A673 (cell line): ENCODE measurements around the gene UST.

Experiments
- EZH2 ChIP-seq: fragments of 200-600 bp; sonication (generic); IDR thresholded peaks from 2 replicates; pipeline ENCODE4 v1.6.1; 2017; ENCODE audit warnings: borderline replicate concordance, low read depth, mild to moderate bottlenecking, mixed read lengths, antibody characterized with exemption, low read length; ENCODE audit not compliant: poor library complexity, severe bottlenecking
- TF ChIP-seq, protein P1 (sequence below): fragments of 300-800, 200-600 bp; sonication (generic); conservative IDR thresholded peaks from 2 replicates; pipeline ENCODE4 v1.5.1; 2017; ENCODE audit warnings: low read depth, mild to moderate bottlenecking, antibody characterized with exemption, low read length, moderate library complexity, mixed read lengths

DNA sequence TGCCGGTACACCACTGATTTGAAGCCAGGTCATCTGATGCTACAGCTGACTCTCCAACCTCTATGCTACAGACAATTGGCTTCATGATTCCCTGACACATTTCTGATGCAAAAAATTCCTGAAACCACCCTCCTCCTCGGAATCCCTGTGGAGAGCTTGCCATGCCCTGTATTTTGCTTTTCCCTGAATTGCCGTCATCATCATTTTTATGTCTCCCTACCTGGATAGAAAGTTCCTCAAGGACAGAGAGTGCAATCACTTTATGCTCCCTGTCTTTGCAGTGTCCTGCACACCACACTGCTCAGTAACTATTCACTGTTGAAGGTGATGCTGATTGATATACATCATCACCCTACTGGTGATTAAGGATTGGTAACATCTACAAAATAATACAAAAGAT lies 239.8 kb downstream of the UST start:
- TF ChIP-seq, protein P1, sequence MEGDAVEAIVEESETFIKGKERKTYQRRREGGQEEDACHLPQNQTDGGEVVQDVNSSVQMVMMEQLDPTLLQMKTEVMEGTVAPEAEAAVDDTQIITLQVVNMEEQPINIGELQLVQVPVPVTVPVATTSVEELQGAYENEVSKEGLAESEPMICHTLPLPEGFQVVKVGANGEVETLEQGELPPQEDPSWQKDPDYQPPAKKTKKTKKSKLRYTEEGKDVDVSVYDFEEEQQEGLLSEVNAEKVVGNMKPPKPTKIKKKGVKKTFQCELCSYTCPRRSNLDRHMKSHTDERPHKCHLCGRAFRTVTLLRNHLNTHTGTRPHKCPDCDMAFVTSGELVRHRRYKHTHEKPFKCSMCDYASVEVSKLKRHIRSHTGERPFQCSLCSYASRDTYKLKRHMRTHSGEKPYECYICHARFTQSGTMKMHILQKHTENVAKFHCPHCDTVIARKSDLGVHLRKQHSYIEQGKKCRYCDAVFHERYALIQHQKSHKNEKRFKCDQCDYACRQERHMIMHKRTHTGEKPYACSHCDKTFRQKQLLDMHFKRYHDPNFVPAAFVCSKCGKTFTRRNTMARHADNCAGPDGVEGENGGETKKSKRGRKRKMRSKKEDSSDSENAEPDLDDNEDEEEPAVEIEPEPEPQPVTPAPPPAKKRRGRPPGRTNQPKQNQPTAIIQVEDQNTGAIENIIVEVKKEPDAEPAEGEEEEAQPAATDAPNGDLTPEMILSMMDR: no peak
- TF ChIP-seq EZH2: no peak
